Effector CD4-positive, alpha-beta T cell (primary cell): ENCODE results near the gene FANCI.
A peak's percentile ranks its signal among the peaks of the same experiment; 100 is the strongest.

Experiments
- DNase-seq: peaks from one replicate; pipeline ENCODE4 v3.0.0-alpha.2; 2020

The FANCI gene

GRCh38 chr15:89334510-89335297 is 90.9 kb downstream of the FANCI start, which contains the start of gene POLG:
TSS of gene POLG (minus strand) at chr15:89334824. CDS start at chr15:89333754, 1,070 bp downstream.
- DNase-seq, result peak; percentile 98

GRCh38 chr15:89335298-89336041 is 91.7 kb downstream of the FANCI start:
- peak; percentile 38 for DNase-seq

DNA sequence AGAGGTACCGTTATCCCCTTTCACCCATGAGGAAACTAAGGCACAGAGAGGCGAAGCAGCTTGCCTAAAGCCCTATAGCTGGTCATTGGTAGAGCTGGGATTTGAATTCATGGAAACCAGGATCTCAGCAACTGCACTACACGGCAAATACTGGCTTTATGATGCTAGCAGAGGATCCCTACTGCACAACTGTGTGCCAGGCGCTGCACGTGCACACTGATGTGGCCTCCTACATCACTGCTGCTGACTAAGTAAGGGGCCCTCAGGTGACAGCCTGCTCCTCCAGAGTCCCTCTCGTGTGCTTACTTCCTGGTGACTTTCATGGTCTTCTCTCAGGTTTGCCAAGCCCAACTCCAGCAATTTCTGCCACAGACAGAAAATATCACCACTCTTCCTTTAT is 94.3 kb downstream of the FANCI start:
- DNase-seq, result no peak

DNA sequence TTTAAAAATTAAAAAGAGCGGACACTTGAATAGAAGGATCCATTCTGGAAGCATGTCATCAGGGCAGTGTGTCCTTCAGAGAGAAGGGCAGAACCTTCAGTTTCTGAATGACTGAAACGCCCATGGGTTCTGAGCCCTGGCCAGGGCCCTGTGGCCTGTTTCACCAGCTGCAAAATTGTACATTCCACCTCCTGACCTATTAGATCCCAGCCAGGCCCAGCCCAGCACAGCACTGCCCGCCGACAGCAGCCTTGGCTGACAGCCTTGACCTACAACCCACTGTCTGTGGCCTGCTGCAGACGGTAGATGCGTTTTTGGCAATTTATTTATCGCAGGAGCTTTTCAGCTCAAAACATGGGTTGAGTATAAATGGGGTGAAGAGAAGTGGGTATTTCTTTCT is 96.8 kb downstream of the FANCI start:
- no peak for DNase-seq

DNA sequence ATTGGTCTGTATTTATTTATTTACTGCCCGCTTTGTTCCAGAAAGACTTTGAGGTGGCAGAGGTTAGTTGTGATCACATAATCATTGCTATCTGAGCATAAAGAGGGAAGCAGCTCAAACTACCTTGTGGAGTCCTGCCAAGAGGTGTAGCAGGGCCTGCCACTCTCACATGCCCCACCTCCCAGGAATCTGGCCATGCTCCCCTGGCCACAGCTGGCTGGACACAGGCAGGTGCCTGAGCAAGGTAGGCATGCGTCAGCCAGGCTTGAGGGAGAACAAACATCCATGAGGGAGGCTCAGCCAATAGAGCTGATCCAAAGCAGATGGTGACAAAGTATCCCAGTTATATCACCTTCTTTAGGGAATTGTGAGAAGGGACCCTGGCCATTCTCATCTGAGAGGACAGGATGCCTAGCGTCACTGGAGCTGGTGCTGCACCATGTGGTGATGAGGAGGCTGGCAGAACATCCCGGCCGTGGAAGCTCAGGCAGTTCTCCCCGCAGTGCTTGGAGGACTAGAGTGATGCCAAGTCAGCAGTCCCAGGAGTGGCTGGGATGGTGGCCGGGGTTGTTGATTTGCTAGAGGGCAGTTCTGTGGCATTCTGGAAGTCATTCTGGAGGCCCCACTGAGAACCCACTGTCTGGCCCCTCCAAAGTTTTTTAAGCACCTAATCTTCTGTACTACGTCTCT is 97.7 kb downstream of the FANCI start:
- DNase-seq, result no peak

DNA sequence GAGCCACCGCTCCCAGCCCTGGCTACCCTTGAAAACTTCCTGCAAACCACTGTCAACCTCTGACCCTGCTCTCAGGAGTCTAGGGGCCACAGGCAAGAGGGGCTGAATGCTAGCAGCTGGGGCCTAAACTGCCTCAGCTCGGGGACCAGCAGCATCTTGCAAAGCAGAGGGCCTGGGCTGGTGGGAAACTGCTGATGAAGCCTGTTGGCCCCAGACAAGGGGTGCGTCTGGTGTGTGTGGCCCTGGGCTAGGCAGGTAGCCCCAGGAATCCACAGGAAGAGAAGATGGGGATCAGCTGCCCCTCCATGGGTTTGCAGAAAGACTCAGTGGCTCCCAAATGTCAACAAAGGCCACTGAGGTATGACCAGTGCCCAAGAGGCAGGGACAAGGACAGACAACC is 99.1 kb downstream of the FANCI start:
- DNase-seq, result no peak

GRCh38 chr15:89345248-89345647 is 101.5 kb downstream of the FANCI start:
- no peak for DNase-seq

GRCh38 chr15:89346516-89347231 is 102.9 kb downstream of the FANCI start:
- no peak for DNase-seq

DNA sequence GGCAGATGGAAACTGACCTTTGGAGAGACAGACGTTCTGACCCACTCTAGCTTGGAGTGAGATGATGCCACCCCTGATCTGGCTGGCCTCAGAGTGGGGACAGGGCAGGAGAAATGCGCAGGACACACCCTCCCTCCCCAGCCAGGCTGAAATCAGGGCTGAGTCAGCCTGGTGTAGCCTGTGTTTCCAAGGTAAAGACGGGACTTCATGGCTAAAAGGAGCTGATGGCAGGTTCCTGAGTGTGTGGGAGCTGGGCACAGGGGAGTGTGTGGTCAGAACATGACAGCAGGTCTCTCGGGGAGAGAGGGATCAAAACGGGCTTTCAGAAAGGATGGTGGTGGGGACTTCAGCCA is 105.4 kb downstream of the FANCI start:
- DNase-seq, result no peak

GRCh38 chr15:89352476-89352875 is 108.7 kb downstream of the FANCI start:
- no peak for DNase-seq

DNA sequence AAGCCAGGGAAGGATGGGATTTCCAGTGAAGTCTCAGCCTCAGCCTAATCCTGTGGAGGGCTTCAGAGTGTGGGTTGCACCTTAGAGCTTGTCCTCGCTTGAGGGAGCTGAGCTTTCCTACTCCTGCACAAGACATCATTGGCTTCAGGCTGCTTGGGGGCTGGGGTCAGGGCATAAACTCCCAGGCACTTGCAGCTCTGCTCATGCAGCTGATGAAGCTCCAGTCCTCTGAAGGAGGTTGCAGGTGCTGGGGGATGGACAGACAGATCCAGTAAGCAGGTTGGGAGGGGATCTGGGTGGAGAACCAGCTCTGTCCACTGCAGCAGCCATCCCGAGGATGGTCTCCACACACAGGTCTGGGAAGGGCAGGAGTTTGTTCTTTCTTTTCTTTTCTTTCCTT is 110.2 kb downstream of the FANCI start:
- DNase-seq, result no peak

DNA sequence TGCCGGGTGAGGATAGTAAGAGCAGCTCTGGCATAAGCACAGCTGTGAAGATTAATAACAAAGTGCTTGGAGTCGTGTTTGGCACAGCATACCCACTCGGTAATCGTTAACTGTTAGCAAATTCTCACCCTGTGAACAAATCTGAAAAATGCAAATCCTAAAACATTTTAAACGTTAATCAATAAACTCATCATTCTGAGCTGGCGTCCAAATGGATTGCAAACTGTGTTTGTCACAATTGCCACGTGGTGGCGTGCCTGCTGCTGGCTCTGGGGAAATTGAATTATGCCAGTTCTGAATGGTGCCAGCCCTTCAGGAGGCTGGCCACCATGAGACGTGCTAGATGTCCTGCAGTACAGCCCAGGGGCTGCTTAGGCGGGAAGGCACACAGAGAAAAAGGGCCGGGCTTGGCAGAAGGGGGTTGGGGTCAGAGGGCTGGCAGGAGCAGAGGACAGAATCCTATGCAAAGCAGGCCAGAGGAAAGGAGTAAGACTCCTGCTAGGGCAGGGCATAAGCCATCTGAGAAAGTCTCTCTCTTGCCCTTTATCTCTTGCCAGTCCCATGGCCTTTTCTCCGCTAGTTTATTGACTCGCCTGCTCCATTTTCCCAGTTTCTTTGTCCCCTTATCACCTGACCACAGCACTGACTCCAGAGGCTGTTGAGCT is 113.0 kb downstream of the FANCI start:
- DNase-seq, result no peak

DNA sequence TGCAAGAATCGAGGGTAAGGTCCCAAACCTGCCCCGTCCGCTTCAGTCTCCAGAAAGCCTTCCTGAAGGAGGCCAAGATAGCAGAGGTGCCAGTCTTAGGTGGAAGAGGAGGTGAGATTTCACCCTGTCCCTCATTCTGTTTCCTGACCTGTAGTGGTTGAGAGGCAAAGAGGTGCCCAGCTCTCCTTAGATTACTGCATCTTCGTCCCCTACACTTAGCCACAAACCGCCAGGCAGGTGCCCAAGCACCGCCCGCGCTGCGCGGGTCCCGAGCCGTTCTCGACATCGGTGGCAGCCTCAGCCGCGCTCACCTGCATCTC is 114.6 kb downstream of the FANCI start:
- no peak for DNase-seq

DNA sequence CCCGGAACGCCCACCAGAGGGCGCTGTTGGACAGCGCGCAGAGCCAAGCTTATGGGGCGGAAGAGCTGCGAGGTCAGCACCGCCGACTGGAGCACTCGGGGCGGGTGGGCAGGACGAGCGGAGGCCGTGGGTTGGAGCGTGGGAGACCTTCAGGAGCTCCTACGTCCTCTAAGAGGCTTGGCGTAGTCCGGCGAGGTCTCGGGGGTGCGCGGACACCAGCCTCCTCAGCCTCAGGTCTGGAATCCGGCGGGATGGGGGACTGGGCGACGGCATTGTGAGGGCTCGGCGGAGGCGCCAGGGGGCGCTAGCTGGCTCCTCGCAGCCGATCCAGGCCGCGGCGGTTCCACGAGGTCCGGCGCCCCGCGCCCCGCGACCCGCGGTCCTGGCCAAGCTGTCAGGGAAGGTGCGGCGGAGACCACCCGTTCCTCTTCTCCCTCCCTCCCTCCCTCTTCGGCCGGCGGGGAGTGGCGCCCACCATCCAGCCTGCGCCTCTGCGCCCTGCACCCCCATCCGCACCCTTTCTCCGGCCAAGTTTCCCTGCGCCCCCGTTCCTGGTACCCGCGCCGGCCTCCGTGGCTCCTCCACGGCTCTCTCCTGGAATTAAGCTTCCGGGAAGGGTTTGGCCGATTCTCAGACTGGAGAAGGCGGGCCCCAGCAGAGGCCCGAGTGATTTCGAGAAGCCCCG is 115.1 kb downstream of the FANCI start:
- DNase-seq, result peak; percentile 72

DNA sequence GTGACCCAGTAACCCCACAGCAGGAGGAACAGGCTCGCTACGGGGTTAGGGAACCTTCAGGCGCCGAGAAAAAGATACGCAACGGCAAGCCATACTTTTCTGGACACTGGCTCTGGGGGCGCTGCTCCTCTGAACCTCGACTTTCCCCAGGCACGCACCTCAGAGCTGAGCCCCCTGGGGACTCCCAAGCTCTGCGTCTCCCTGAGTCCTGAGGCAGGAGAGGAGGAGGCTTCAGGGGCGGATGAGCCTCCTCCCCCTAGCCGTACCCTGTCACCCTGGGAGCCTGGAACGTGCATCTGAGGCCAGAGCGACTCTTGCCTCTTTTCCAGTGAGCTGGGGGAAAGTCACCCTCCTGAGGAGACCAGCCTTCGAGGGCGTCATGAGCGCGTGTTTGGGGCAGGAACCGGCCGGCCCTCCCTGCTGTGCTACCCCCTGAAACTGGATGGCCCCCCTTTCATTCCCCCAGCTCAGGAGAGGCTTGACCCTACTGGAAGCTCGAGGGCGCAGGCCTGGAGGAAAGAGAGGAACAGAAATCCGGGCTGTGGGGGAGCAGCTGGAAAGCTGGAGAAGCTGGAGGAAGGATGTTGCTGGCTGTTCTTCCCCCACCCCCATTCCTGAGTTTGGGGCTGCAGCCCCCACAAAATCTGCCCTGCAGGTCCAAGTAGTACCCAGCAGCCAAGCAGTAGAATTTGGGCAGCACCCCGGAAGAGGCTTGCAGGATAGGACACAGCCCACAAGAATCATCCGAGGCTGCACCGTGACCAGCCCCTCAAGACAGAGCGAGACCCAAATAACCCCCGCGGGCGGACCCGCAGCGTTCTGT is 115.9 kb downstream of the FANCI start:
- DNase-seq, result no peak

GRCh38 chr15:89360294-89360971 is 116.7 kb downstream of the FANCI start:
- no peak for DNase-seq

GRCh38 chr15:89361451-89362202 is 117.8 kb downstream of the FANCI start:
- DNase-seq, result peak; percentile 52

DNA sequence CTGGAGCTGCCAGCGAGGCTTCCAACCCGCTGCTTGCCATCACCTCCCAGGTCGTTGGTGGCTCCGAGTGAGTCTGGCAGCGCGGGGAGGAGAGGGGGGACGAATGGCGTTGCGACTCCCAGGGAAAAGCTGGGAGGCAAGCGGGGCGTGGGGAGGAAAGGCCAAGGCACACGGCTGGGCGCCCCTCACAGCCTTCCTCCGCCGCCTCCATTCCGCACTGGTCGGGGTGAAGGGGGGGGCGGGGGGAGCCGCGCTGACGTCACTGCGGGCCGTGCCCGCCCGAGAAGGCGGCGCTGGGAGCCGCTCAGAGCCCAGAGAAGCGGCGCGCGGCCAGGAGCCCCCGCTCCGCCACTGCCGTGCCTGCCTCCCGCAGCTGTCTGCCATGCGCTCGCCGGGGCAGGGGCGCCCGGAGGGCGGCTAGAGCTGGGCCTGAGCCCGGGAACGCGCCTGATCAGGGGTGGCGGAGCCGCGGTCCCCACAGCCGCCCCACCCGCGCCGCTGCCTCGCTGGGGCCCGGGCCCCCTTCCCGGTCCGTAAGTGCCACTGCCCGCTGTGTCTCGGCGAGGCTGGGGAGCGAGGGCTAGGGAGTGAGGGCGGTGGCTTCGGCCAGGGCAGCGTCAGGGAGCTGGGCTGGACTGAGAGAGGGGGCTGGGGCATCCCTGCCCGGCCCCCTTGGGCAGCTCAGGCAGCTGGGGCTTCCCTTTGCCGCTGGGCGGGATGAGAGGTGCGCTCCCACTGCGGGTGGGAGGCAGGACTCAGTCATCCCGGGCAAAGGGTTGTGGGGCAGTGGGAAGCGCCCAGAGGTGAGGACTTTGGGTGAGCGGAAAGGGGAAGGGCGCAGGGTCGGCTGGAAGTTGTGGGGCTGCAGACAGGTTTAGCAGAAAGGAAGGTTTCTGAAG is 118.7 kb downstream of the FANCI start:
- no peak for DNase-seq

DNA sequence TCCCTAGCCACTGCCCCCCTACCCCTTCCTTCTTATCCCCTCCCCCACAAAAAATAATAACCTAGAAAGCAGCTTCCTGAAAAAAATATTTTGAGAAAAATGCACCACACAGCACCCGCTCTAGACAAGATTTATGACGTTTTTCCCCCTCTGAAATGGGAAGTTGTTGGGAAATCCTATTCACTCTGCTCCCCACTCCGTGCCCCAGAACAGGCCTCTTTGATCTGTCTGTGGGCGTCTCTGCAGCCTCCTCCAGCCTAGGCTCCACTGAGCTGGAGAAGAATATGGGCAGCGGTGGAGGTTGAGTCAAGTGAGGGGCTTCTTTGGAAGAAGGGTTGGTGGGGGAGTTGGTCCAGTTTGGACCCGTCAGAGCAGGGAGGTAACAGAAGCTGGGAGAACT is 119.4 kb downstream of the FANCI start:
- no peak for DNase-seq
